Measurements from ENCODE around the gene KCTD12.

Gene KCTD12

DNA sequence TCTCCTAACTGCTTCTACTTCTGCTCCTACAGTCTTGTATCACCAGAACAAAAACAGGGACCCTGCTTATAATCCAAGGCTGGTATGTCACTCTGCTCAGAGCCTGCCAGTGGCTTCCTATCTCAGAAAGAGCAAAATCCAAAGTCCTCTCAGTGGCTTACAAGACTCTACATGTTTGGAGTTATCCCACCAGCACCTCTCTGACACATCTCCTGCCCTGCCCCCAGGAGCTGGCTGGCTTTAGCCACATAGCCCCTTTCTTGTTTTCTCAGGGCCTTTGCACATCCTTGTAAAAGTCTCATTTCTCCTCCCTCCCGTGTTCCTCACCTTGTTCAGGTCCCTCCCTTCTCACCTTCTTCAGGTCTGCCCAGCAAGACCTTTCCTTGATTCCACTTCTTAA, 2.2 kb upstream of the KCTD12 start:
- no peak for DNase-seq (ENCODE audit: low read depth in 1 of 2, low spot score in 1 of 2)

GRCh38 chr13:76887076-76887563, 915 bp upstream of the KCTD12 start:
- DNase-seq (ENCODE audit: low read depth in 1 of 2, low spot score in 1 of 2) = no peak

- no peak for DNase-seq (ENCODE audit: low read depth in 1 of 2, low spot score in 1 of 2)
Observed at GRCh38 chr13:76886005-76886291, 257 bp downstream of the KCTD12 start.

DNA sequence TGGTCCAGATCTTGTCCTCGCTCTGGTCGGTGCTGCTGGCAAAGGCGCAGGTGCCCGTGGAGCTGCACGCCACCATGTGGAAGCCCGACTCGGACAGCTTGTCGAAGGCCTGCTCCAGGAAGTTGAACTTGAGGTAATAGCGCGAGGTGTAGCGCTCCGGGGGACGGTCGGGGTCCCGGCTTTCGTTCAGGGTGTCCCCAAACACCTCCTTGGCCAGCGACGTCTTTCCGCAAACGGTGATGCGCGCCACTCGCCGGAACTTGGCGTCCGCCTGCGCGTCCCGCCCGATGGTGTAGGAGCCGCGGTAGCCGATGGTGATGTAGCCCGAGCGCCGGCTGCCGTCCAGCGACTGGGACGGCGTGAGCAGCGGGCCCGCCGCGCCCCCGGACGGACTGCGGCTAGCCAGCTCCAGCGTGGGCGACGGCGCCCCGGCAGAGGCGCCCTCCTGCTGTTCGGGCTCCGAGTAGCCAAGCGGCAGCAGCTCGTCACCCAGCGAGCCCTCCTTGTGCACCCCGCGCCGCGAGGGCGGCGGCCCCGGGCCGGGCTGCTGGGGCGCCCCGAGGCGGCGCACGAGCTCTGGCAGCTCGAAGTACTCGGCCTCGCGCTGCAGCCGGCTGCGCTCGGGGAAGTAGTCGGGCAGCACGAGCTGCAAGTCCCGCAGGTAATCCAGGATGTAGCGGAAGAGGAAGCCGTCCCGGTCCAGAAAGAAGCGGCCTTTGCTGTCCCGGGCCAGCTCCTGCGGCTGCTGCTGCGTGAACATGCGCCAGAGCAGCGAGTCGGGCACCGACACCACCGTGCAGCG, 801 bp downstream of the KCTD12 start:
- DNase-seq (ENCODE audit: low read depth in 1 of 2, low spot score in 1 of 2) = peak; percentile 15 to 23

- DNase-seq (ENCODE audit: low read depth in 1 of 2, low spot score in 1 of 2) = no peak
Observed at GRCh38 chr13:76884907-76885202, 1.4 kb downstream of the KCTD12 start.

- no peak for DNase-seq (ENCODE audit: low read depth in 1 of 2, low spot score in 1 of 2)
Observed at GRCh38 chr13:76884186-76884906, 1.9 kb downstream of the KCTD12 start.

DNA sequence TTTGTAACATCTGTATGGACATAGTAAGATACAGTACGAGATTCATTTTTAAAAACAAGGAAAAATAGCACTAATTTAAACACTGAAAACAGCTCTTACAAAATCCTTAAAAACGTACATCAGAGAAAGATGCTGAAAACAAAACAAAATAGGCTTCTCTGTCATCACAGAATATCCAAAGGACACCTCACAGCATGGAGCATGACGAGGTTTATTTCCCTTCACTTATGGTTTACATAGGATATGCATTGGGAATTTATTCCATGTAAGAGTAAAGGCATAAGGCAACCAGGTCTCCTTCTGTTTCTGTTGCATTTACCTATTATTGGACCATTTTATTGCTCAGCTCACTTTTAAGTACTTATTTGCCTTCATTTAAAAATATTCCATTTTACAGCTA, 3.0 kb downstream of the KCTD12 start:
- no peak for DNase-seq (ENCODE audit: low read depth in 1 of 2, low spot score in 1 of 2)

DNA sequence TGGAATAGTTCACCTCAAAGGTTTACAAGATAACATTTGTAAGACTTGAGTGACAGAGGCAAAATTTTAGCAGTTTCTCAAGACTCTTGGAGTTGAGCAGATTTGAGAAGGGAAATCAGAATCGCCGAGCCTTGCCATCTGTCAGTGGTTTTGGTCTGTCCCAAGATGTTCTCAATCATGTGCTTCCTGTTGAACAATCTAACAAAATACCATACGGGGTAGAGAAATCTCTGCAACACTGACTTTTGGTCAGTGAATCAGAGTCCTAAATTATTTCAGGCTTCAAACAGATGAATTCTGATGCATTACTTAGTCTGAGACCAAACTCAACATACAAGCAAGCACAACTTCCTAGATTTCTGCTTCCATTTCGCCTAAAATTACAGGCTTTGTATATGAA, 3.8 kb downstream of the KCTD12 start:
- no peak for DNase-seq (ENCODE audit: low read depth in 1 of 2, low spot score in 1 of 2)

DNA sequence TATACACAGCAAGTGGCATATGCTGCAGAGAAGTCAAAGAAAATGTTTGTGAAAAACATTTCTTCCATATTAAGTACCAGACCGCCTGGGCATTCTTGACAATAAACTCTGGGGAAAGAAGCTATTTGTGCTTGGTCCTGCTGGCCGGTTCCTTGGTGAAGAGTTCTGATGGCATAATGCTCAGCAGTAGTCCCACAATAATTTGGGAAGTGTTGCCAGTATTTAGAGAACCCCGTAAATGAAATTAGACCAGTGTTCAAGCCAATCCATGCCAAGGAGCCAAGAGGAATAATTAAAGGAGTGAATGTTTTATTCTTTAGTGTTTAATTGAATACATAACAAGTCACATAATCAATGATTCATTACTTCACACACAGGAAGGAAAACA, 6.3 kb downstream of the KCTD12 start:
- DNase-seq (ENCODE audit: low read depth in 1 of 2, low spot score in 1 of 2) = no peak

DNA sequence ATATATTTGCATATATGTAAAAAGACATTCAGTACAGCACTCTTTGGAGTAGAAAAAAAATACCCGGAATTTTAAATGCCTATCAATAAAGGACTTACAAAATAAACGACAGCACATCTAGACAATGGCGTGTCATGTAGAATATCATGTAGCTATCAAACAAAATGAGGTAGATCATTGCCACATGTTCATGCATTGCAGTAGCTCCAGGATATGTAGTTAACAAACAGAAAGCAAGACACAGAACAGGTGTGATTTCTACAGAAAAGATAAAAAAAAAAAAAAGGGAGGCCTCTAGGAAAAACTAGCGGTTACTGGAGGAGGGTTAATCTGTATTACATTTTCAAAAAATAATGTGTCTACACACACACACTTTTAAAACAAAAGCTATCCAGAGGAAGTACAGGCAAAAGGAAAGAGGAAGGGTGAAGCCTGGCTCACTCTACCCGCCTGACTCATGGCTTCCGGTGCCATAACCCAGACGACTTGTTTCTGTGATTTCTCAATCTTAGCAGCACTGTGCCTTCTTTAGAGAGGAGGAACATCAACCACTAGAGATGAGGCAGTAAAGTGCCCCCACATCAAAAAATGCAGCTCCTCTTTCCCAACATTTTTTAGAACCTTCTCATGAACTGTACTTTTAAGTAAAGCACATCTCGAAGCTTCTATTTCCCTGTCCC, 6.9 kb downstream of the KCTD12 start:
- DNase-seq (ENCODE audit: low read depth in 1 of 2, low spot score in 1 of 2) = peak; percentile 15 to 22

DNA sequence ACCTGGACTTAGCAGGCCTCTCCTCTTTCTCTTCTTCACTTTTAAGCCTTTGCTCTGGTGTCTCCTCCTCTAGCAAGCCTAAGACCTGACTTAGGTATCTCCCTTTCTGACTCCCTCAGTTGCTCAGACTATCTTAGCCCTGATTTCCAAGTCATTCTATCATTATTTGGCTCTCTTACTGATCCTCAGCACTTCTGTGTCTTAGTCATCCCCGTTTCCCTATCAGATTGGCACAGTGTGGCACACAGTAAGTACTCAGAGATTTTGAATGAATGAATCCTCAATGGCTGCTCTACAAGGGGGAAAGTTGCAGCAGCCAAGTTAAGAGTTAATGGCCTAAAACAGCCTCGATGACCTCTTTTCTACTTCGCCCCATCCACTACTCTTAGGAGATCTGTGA, 8.2 kb downstream of the KCTD12 start:
- no peak for DNase-seq (ENCODE audit: low read depth in 1 of 2, low spot score in 1 of 2)

GRCh38 chr13:76875271-76875815, 10.9 kb downstream of the KCTD12 start:
- DNase-seq (ENCODE audit: low read depth in 1 of 2, low spot score in 1 of 2) = no peak

- DNase-seq (ENCODE audit: low read depth in 1 of 2, low spot score in 1 of 2) = no peak
Observed at GRCh38 chr13:76874479-76874878, 11.7 kb downstream of the KCTD12 start.

DNA sequence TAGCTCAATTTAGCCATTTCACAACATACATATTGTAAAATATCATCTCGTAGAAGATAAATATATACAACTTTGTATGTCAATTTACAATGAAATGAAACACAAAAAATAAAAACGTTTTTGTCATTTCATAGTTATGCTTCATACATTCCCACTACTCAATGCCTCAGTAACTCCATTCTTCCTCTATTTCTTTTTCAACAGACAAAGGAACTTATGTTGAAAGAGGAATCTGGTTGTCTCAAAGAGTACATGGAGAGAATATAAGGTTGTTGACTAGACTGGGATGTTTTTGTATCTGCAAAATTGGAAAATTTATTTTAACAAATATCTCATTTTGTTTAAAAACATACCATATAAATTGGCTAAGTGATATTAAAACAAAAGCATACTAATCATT, 12.8 kb downstream of the KCTD12 start:
- no peak for DNase-seq (ENCODE audit: low read depth in 1 of 2, low spot score in 1 of 2)

DNA sequence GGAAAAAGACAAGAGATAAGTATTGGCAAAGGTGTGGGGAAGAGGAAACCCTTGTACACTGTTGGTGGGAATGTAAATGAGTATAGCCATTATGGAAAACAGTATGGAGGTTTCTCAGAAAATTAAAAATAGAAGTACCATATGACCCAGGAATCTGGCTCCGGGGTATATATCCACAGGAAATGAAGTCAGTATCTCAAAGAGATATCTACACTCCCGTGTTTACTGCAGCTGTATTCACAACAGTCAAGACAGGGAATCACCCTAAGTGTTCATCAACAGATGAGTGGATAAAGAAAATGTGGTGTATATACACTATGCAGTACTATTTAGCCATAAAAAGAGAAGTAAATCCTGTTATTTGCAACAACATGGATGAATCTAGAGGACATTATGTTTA, 13.5 kb downstream of the KCTD12 start:
- DNase-seq (ENCODE audit: low read depth in 1 of 2, low spot score in 1 of 2) = no peak

GRCh38 chr13:76871432-76871831, 14.8 kb downstream of the KCTD12 start:
- DNase-seq (ENCODE audit: low read depth in 1 of 2, low spot score in 1 of 2) = no peak

DNA sequence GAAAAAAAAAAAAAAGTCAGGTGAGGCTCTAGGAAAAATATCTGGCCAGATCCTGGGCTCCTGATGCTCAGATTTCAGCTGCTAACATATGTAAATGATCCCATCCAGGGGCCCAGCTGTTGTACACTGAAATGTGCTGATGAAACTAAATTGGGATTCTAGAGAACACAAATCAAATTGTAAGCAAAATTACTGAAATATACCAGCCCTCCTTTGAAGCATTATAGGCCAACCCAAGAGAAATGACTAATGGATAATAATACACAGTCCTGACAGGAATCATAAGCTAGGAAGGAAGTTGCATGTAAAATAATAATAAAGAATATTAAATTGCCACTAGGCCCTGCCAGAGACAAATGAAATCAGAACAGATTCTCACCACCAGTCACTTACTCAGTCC, 17.8 kb downstream of the KCTD12 start:
- no peak for DNase-seq (ENCODE audit: low read depth in 1 of 2, low spot score in 1 of 2)

DNA sequence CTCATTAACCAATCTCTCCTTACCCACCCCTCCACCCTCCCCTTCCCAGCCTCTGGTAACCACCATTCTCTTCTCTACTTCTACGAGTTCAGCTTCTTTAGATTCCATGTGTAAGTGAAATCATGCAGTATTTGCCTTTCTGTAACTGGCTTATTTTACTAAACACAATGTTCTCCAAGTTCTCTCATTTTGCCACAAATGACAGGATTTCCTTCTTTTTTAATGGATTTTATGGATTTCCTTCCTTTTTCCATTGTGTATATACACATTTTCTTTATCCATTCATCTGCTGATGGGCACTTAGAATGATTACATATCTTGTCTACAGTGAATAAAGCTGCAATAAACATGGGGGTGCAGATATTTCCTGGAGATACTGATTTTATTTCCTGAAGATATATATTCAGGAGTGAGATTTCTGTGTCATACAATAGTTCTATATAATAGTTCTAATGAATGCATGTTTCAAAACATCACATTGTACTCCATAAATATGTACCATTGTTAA, 20.2 kb downstream of the KCTD12 start:
- DNase-seq (ENCODE audit: low read depth in 1 of 2, low spot score in 1 of 2) = no peak

DNA sequence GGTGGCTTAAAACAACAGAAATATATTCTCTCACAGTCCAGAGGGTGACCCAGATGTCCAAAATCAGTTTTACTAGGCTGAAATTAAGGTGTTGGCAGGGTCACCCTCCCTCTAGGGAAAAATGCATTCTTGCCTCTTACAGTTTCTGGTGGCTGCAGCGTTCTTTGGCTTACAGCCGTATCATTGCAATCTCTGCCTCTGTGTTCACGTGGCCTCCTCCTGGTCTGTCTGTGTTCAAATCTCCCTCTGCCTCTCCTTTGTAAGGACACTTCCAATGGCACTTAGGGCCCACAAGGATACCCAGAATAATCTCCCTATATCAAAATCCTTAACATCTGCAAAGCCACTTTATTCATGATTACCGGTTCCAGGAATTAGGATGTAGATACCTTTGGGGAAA, 21.1 kb downstream of the KCTD12 start:
- no peak for DNase-seq (ENCODE audit: low read depth in 1 of 2, low spot score in 1 of 2)

- no peak for DNase-seq (ENCODE audit: low read depth in 1 of 2, low spot score in 1 of 2)
Observed at GRCh38 chr13:76864259-76864658, 21.9 kb downstream of the KCTD12 start.

- DNase-seq (ENCODE audit: low read depth in 1 of 2, low spot score in 1 of 2) = no peak
Observed at GRCh38 chr13:76863022-76863421, 23.2 kb downstream of the KCTD12 start.

DNA sequence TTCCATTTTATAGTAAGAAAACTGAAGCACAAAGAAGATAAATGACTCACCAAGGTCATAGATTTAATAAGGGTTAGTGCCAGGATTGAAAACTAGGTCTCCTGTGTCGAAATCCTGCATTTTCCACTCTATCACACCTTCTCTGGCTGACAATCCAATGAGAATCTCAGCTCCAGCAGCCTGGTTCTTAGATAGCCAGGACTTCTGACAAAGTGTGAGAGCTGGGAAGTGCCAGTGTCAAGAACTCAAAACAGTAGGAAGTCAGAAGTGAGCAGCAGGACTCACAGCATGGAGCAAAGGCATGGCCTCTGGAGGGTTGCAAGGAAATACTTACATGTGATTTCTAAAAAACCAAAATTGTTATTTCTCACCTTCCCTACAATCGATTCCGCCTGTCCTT, 24.3 kb downstream of the KCTD12 start:
- DNase-seq (ENCODE audit: low read depth in 1 of 2, low spot score in 1 of 2) = no peak

Measured in activated T-helper 1 cell treated with anti-CD3 and anti-CD28 coated beads, Interleukin-2, amount 50 U/mL, for 16 hours (primary cell).